GM12878 (cell line): ENCODE data around the gene TXNDC15. TPM values are rescaled to one million over a fixed set of nuclear protein-coding genes. Genes with fewer than 3 reads are reported as not detected.

Experiments
- ATAC-seq: fragments of 200-7000 bp; cut with Tn5 transposase; 3 replicates; pipeline ENCODE4 v1.9.1; 2020; ENCODE audit warnings: mild to moderate bottlenecking, moderate library complexity
- BruUV-seq: library from RNA; stranded (reverse); fragments of 400-500 nt; replicated peaks from 2 replicates; lab custom pipeline; 2021; lab: Mats Ljungman, UMichigan
- CTCF ChIA-PET: fragments of 300-600 bp; sonication (Branson Sonifier 250); formaldehyde crosslinking; extraction: SDS; loops from one replicate; lab custom pipeline; 2021; ENCODE audit warnings: inconsistent platforms; lab: Yijun Ruan, JAX
- POLR2A ChIA-PET: fragments of 350-600 bp; formaldehyde crosslinking; extraction: SDS; loops from one replicate; lab custom pipeline; 2021; ENCODE audit warnings: inconsistent platforms; lab: Charles Lee
- RAD21 ChIA-PET: fragments of 300-600 bp; sonication (Branson Sonifier 250); formaldehyde crosslinking; loops from one replicate; lab custom pipeline; 2023; ENCODE audit warnings: antibody characterized with exemption; ENCODE audit not compliant: unreplicated experiment; lab: Charles Lee
- SMC1A ChIA-PET: fragments of 300-600 bp; sonication (Branson Sonifier 250); formaldehyde crosslinking; loops from one replicate; lab custom pipeline; 2023; ENCODE audit not compliant: unreplicated experiment, uncharacterized antibody; lab: Charles Lee
- DNase-seq: peaks from one replicate; pipeline ENCODE4 v3.0.0-alpha.2; 2011; ENCODE audit warnings: low read depth, low spot score
- FAIRE-seq: peaks from 3 replicates; lab custom pipeline; 2011; peaks lifted over from hg19 to GRCh38; lab: Jason Lieb, UNC
- H2AFZ ChIP-seq: 2 replicates; pipeline ENCODE4 v1.6.0; 2011; ENCODE audit warnings: low read depth, low read length, control low read depth; ENCODE audit not compliant: control insufficient read depth
- H3K27ac ChIP-seq: 2 replicates; pipeline ENCODE4 v1.5.1; 2011; ENCODE audit warnings: control low read depth; ENCODE audit not compliant: control insufficient read depth, insufficient read depth
- H3K27me3 ChIP-seq, 2 experiments: replicated peaks in 1 of 2; 2 replicates each; pipeline versions ENCODE4 v1.6.0 to v1.6.1; 2011; ENCODE audit warnings: low read length in 1 of 2; ENCODE audit not compliant: control insufficient read depth in 2 of 2, insufficient read depth in 2 of 2
- H3K36me3 ChIP-seq, 2 experiments: 2 replicates each; pipeline ENCODE4 v1.5.1; 2011; ENCODE audit warnings: low read length in 1 of 2; ENCODE audit not compliant: control insufficient read depth in 2 of 2, insufficient read depth in 2 of 2
- H3K4me1 ChIP-seq: 2 replicates; pipeline ENCODE4 v1.6.1; 2011; ENCODE audit warnings: mild to moderate bottlenecking, low read length, moderate library complexity, mixed read lengths; ENCODE audit not compliant: control insufficient read depth, insufficient read depth
- H3K4me2 ChIP-seq: 2 replicates; pipeline ENCODE4 v1.6.0; 2011; ENCODE audit warnings: control low read depth; ENCODE audit not compliant: control insufficient read depth, insufficient read depth
- H3K4me3 ChIP-seq: fragments of 200-600 bp; sonication (generic); 2 replicates; pipeline ENCODE4 v1.5.1; 2016
- H3K79me2 ChIP-seq: 2 replicates; pipeline ENCODE4 v1.6.0; 2011; ENCODE audit warnings: low read length; ENCODE audit not compliant: control insufficient read depth, insufficient read depth
- H3K9ac ChIP-seq: 2 replicates; pipeline ENCODE4 v1.8.0; 2011; ENCODE audit warnings: low read length, control low read depth, mixed read lengths; ENCODE audit not compliant: control insufficient read depth, insufficient read depth
- H3K9me3 ChIP-seq: replicated peaks from 3 replicates; pipeline ENCODE4 v1.5.1; 2011; ENCODE audit warnings: mild to moderate bottlenecking, low read length; ENCODE audit not compliant: control insufficient read depth, insufficient read depth
- H4K20me1 ChIP-seq: 2 replicates; pipeline ENCODE4 v1.6.0; 2011; ENCODE audit not compliant: control insufficient read depth, insufficient read depth
- ASH2L ChIP-seq: fragments of 300-600, 200-600 bp; sonication (generic); IDR thresholded peaks from 2 replicates; pipeline ENCODE4 v1.6.1; 2017; ENCODE audit warnings: low read depth, mild to moderate bottlenecking, borderline replicate concordance
- E2F8 ChIP-seq: fragments of 450-650 bp; IDR thresholded peaks from 2 replicates; pipeline ENCODE4 v1.6.1; 2018; ENCODE audit warnings: mild to moderate bottlenecking, low read depth, moderate library complexity; ENCODE audit not compliant: partially characterized antibody
- ELK1 ChIP-seq: IDR thresholded peaks from 2 replicates; pipeline ENCODE4 v1.6.1; 2012; ENCODE audit warnings: low read depth, low read length, improper control_type of control experiment
- EZH2 ChIP-seq: IDR thresholded peaks from 2 replicates; pipeline ENCODE4 v1.6.1; 2012; ENCODE audit warnings: low read depth, mild to moderate bottlenecking, control low read depth, inconsistent platforms, low read length, borderline replicate concordance; ENCODE audit not compliant: control insufficient read depth
- LARP7 ChIP-seq: fragments of 450-650 bp; IDR thresholded peaks from 2 replicates; pipeline ENCODE4 v1.6.1; 2017; ENCODE audit warnings: mild to moderate bottlenecking
- MEF2B ChIP-seq: fragments of 450-650 bp; IDR thresholded peaks from 2 replicates; pipeline ENCODE4 v1.6.1; 2018; ENCODE audit warnings: mild to moderate bottlenecking, moderate library complexity; ENCODE audit not compliant: partially characterized antibody, poor library complexity, severe bottlenecking
- NKRF ChIP-seq: fragments of 450-650 bp; conservative IDR thresholded peaks from 2 replicates; pipeline ENCODE4 v1.6.1; 2017; ENCODE audit warnings: mild to moderate bottlenecking, moderate library complexity
- SPI1 ChIP-seq: IDR thresholded peaks from 2 replicates; pipeline ENCODE4 v1.6.1; 2011; ENCODE audit warnings: low read depth, mild to moderate bottlenecking, low read length, moderate library complexity, borderline replicate concordance; ENCODE audit not compliant: insufficient read depth
- SREBF2 ChIP-seq: IDR thresholded peaks from 2 replicates; pipeline ENCODE4 v1.6.1; 2012; ENCODE audit warnings: mild to moderate bottlenecking, low read length
- TARDBP ChIP-seq: IDR thresholded peaks from 2 replicates; pipeline ENCODE4 v1.6.1; 2016; ENCODE audit warnings: borderline replicate concordance
- WGBS: methylation state at CpG from one replicate; pipeline ENCODE4 v1.1.6; 2016; ENCODE audit warnings: low lambda C conversion rate; ENCODE audit not compliant: insufficient replicate concordance, insufficient coverage; ENCODE audit errors: missing lambda C conversion rate; 5-methylcytosine and 5-hydroxymethylcytosine counted together
- in situ Hi-C: fragments of 300-500 bp; cut with MboI; formaldehyde crosslinking; loops from 9 replicates; pipeline ENCODE4 v1.14.3; 2018; ENCODE audit warnings: mixed read lengths
- intact Hi-C: fragments of 100-400 bp; cut with micrococcal nuclease; formaldehyde crosslinking; loops from one replicate; pipeline ENCODE4 v1.14.2; 2022; ENCODE audit not compliant: unreplicated experiment
- polyA plus RNA-seq, 11 experiments: library from polyadenylated mRNA; depleted of rRNA in 4 of 11; unstranded in 6 of 11; stranded (reverse) in 5 of 11; fragments of >200 nt; fragmentation: Nextera tagmentation in 4 of 11; fragmentation: Illumina TruSeq in 1 of 11; extraction: Ambion mirVana in 4 of 11; extraction: Trizol in 1 of 11; gene quantifications; 1 replicate in 1 of 11; 2 replicates in 10 of 11; pipeline versions ENCODE4 v1.2.1 to v1.2.3, GENCODE V29; 2011 to 2016; ENCODE audit warnings: inconsistent platforms in 2 of 11, missing spikeins in 2 of 11, low read depth in 1 of 11
- total RNA-seq, 4 experiments: library from RNA; depleted of rRNA in 3 of 4; stranded (reverse); fragments of >200 nt in 3 of 4; fragmentation: Illumina TruSeq in 1 of 4; extraction: Trizol in 1 of 4; gene quantifications; 2 replicates each; pipeline versions ENCODE4 v1.2.1 to v1.2.3, GENCODE V29; 2013 to 2021
- TF ChIP-seq, protein P1 (sequence below): IDR thresholded peaks from 2 replicates; pipeline ENCODE4 v1.6.1; 2012; ENCODE audit warnings: low read depth, low read length, improper control_type of control experiment

The TXNDC15 gene
- total and polyA plus RNA-seq, 10 of the 15 experiments (the other 5 are each of a cell fraction or from before 2014, with no cell fraction given), result 8.1 to 60.6 (median 38.1) TPM

GRCh38 chr5:134878403-134878802 is 4.2 kb downstream of the TXNDC15 start (continued):
- TF ChIP-seq, protein P1, sequence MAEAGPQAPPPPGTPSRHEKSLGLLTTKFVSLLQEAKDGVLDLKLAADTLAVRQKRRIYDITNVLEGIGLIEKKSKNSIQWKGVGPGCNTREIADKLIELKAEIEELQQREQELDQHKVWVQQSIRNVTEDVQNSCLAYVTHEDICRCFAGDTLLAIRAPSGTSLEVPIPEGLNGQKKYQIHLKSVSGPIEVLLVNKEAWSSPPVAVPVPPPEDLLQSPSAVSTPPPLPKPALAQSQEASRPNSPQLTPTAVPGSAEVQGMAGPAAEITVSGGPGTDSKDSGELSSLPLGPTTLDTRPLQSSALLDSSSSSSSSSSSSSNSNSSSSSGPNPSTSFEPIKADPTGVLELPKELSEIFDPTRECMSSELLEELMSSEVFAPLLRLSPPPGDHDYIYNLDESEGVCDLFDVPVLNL, result no peak
- TF ChIP-seq SREBF2 (no peak), LARP7 (no peak), EZH2 (no peak), TARDBP (no peak), SPI1 (no peak), E2F8 (no peak), MEF2B (no peak)

DNA sequence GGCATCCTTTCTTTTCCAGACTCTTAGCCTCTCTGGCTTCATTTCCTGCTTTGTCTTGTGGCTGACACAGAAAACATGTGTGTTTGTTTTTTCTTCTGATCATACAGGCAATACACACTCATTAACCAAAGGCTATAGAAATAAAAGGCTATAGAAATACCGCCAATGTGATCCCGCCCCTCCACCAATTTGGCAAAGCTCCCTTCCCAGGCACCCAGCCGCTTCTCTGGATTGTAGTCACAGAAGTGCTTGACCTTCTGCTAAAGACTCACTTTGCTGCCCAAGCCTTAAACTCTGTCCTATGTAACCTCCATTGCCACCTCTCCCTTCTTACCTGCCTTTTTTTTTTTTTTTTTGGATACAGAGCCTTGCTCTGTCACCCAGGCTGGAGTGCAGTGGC is 5.3 kb downstream of the TXNDC15 start:
- no peak for ATAC-seq

More for the DNA sequence above, 5.3 kb downstream of the TXNDC15 start:
- 100% methylated on average over 3 of the region's 3 CpGs for WGBS
- ChIA-PET RAD21 (no interaction called here), POLR2A (interaction anchor here (0.7 kb wide), 1 partner anchor 34 kb away, joined by 3 read pairs; no protein-coding TSS in a partner anchor), CTCF (interaction anchor here (1.2 kb wide), 1 partner anchor 140 kb away, joined by 3 read pairs; no protein-coding TSS in a partner anchor), SMC1A (interaction anchor here (1.3 kb wide), 1 partner anchor 22 kb away, joined by 3 read pairs; no protein-coding TSS in a partner anchor)
- Histone ChIP-seq H3K27me3 (no peaks in the 10 kb centered on the region), H3K36me3 (no peaks in the 10 kb centered on the region), H3K9me3 (no peaks in the 10 kb centered on the region), H2AFZ (no peak overlapping the region), H3K4me3 (no peak overlapping the region), H3K9ac (no peak overlapping the region), H3K4me1 (peaks cover 13% of the 10 kb centered on the region), H3K27ac (no peak overlapping the region), H3K79me2 (peaks cover 39% of the 10 kb centered on the region), H3K4me2 (peak overlapping the region; percentile 22; the same call in 1 of the 2 replicates), H4K20me1 (no peaks in the 10 kb centered on the region)
- TF ChIP-seq ASH2L, result no peak
- no peak for TF ChIP-seq ELK1
- no peak for TF ChIP-seq NKRF
- no TSS peak for BruUV-seq
- intact Hi-C loops (no loop called here), in situ Hi-C loops (no loop called here)
- FAIRE-seq, result no peak
- DNase-seq, result no peak
